Measurements from ENCODE around the gene ACSL1.
A peak's percentile ranks its signal among the peaks of the same experiment; 100 is the strongest.

Gene ACSL1

GRCh38 chr4:184825141-184825895, 450 bp downstream of the ACSL1 start:
- Histone ChIP-seq H3K36me3 (ENCODE audit: low read length) (no peaks in the 10 kb centered on the region), H3K27me3 (ENCODE audit: low read length) (no peaks in the 10 kb centered on the region), H3F3A (ENCODE audit: insufficient read depth) (peaks cover 6% of the 10 kb centered on the region; the same call in 1 of the 2 replicates), H3K79me2 (ENCODE audit: insufficient read depth, low read length) (no peaks in the 10 kb centered on the region), H3K4me3 (ENCODE audit: insufficient read depth, low read length, poor library complexity, severe bottlenecking) (peak overlapping the region; percentile 58), H4K20me1 (ENCODE audit: low read depth, low read length) (no peaks in the 10 kb centered on the region), H3K9me3 (ENCODE audit: insufficient read depth, low read length) (no peaks in the 10 kb centered on the region), H2AFZ (ENCODE audit: low read depth, low read length, severe bottlenecking) (peak overlapping the region; percentile 78), H3K27ac (ENCODE audit: low read depth, low read length) (no peak overlapping the region), H3K9me2 (replicated peaks; ENCODE audit: insufficient read depth, low read length) (no peaks in the 10 kb centered on the region), H3K9ac (ENCODE audit: low read length) (peak overlapping the region; percentile 62), H3K4me2 (ENCODE audit: low read depth, low read length, poor library complexity, severe bottlenecking) (peak overlapping the region; percentile 64)
- no peak for TF ChIP-seq CTCF (IDR thresholded peaks at IDR 0.05; ENCODE audit: insufficient read depth, low read length, poor library complexity, severe bottlenecking)
- no peak for TF ChIP-seq EZH2phosphoT487 (conservative IDR thresholded peaks at IDR 0.05; ENCODE audit: low read length)

- Histone ChIP-seq H3K4me3 (ENCODE audit: insufficient read depth, low read length, poor library complexity, severe bottlenecking) (peak overlapping the region; percentile 58), H3K36me3 (ENCODE audit: low read length) (no peaks in the 10 kb centered on the region), H3K9ac (ENCODE audit: low read length) (peak overlapping the region; percentile 62; the same call in 1 of the 2 replicates), H2AFZ (ENCODE audit: low read depth, low read length, severe bottlenecking) (peak overlapping the region; percentile 78), H3K4me2 (ENCODE audit: low read depth, low read length, poor library complexity, severe bottlenecking) (peak overlapping the region; percentile 64), H3K79me2 (ENCODE audit: insufficient read depth, low read length) (no peaks in the 10 kb centered on the region), H3K27ac (ENCODE audit: low read depth, low read length) (no peak overlapping the region), H4K20me1 (ENCODE audit: low read depth, low read length) (no peaks in the 10 kb centered on the region), H3K9me2 (replicated peaks; ENCODE audit: insufficient read depth, low read length) (no peaks in the 10 kb centered on the region), H3F3A (ENCODE audit: insufficient read depth) (peaks cover 6% of the 10 kb centered on the region; the same call in 1 of the 2 replicates), H3K27me3 (ENCODE audit: low read length) (no peaks in the 10 kb centered on the region), H3K9me3 (ENCODE audit: insufficient read depth, low read length) (no peaks in the 10 kb centered on the region)
- TF ChIP-seq CTCF (IDR thresholded peaks at IDR 0.05; ENCODE audit: insufficient read depth, low read length, poor library complexity, severe bottlenecking) (no peak), EZH2phosphoT487 (conservative IDR thresholded peaks at IDR 0.05; ENCODE audit: low read length) (no peak)
These were observed 1.0 kb downstream of the ACSL1 start for GRCh38 chr4:184824776-184825084.

GRCh38 chr4:184824081-184824775, 1.5 kb downstream of the ACSL1 start:
- H3K27ac ChIP-seq (ENCODE audit: low read depth, low read length): no peak overlapping the region

GRCh38 chr4:184823014-184823413, 2.8 kb downstream of the ACSL1 start:
- H2AFZ ChIP-seq (ENCODE audit: low read depth, low read length, severe bottlenecking): no peak overlapping the region
- H3K27me3 ChIP-seq (ENCODE audit: low read length): no peaks in the 10 kb centered on the region
- H3K36me3 ChIP-seq (ENCODE audit: low read length): no peaks in the 10 kb centered on the region
- H3K4me2 ChIP-seq (ENCODE audit: low read depth, low read length, poor library complexity, severe bottlenecking): no peak overlapping the region
- no peak overlapping the region for H3K4me3 ChIP-seq (ENCODE audit: insufficient read depth, low read length, poor library complexity, severe bottlenecking)
- H3K79me2 ChIP-seq (ENCODE audit: insufficient read depth, low read length): no peaks in the 10 kb centered on the region
- peaks cover 6% of the 10 kb centered on the region; the same call in 1 of the 2 replicates for H3F3A ChIP-seq (ENCODE audit: insufficient read depth)
- no peaks in the 10 kb centered on the region for H3K9me3 ChIP-seq (ENCODE audit: insufficient read depth, low read length)
- H3K27ac ChIP-seq (ENCODE audit: low read depth, low read length): no peak overlapping the region
- H4K20me1 ChIP-seq (ENCODE audit: low read depth, low read length): no peaks in the 10 kb centered on the region
- no peaks in the 10 kb centered on the region for H3K9me2 ChIP-seq (replicated peaks; ENCODE audit: insufficient read depth, low read length)
- no peak overlapping the region for H3K9ac ChIP-seq (ENCODE audit: low read length)
- no peak for TF ChIP-seq EZH2phosphoT487 (conservative IDR thresholded peaks at IDR 0.05; ENCODE audit: low read length)
- TF ChIP-seq CTCF (IDR thresholded peaks at IDR 0.05; ENCODE audit: insufficient read depth, low read length, poor library complexity, severe bottlenecking): no peak

More at GRCh38 chr4:184824081-184824775, 1.5 kb downstream of the ACSL1 start:
- Histone ChIP-seq H3K4me2 (ENCODE audit: low read depth, low read length, poor library complexity, severe bottlenecking) (peak overlapping the region; percentile 64), H3K36me3 (ENCODE audit: low read length) (no peaks in the 10 kb centered on the region), H3K9me3 (ENCODE audit: insufficient read depth, low read length) (no peaks in the 10 kb centered on the region), H4K20me1 (ENCODE audit: low read depth, low read length) (no peaks in the 10 kb centered on the region), H3K27me3 (ENCODE audit: low read length) (no peaks in the 10 kb centered on the region), H3K79me2 (ENCODE audit: insufficient read depth, low read length) (no peaks in the 10 kb centered on the region), H3K4me3 (ENCODE audit: insufficient read depth, low read length, poor library complexity, severe bottlenecking) (no peak overlapping the region), H3K9me2 (replicated peaks; ENCODE audit: insufficient read depth, low read length) (no peaks in the 10 kb centered on the region), H3K9ac (ENCODE audit: low read length) (no peak overlapping the region), H3F3A (ENCODE audit: insufficient read depth) (peaks cover 6% of the 10 kb centered on the region; the same call in 1 of the 2 replicates), H2AFZ (ENCODE audit: low read depth, low read length, severe bottlenecking) (no peak overlapping the region)
- no peak for TF ChIP-seq EZH2phosphoT487 (conservative IDR thresholded peaks at IDR 0.05; ENCODE audit: low read length)

Data from SU-DHL-6 (cell line).